Fibroblast of skin of scalp (primary cell): ENCODE results near the gene HIBADH.

Source experiments
- DNase-seq: peaks from one replicate; pipeline ENCODE4 v3.0.0-alpha.2; 2013

The HIBADH gene

GRCh38 chr7:27482219-27482618 lies 180.5 kb downstream of the HIBADH start:
- no peak for DNase-seq

DNA sequence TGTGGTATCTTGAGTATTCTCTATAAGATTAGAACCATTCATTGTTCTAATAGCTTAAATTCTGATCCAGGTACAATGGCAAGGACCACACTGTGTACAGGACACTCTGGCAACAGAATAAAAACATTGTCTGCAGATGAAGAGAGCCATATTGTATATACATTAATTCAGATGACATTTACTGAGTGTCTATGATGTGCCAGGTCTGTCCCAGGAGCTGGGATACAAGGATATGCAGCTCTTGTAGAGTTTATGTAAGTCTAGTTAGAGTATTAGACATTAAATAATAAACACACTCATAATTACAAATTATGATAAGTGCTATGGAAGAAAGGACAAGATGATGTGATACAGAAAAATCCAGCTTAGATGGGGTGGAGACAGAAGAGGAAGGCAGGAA lies 184.1 kb downstream of the HIBADH start:
- no peak for DNase-seq

- DNase-seq = no peak
Observed at GRCh38 chr7:27478084-27478483, 184.6 kb downstream of the HIBADH start.

- DNase-seq = no peak
Observed at GRCh38 chr7:27476493-27476892, 186.2 kb downstream of the HIBADH start.
